Muscle of leg (tissue), 11 donors: ENCODE results near the gene WIPF3. TPM values are rescaled to one million over a fixed set of nuclear protein-coding genes. Genes with fewer than 3 reads are reported as not detected.
"Not testable (repeated sequence)": the region's sequence is repeated elsewhere in the genome, so short reads cannot be mapped to it uniquely, and the experiment has no call there.

ENCODE experiments used
- DNase-seq: peaks from one replicate; pipeline ENCODE4 v3.0.0; 2013
- H3K27ac ChIP-seq: one replicate; pipeline ENCODE4 v1.5.1; 2013; ENCODE audit warnings: mild to moderate bottlenecking, low read length, control low read depth
- H3K27me3 ChIP-seq: one replicate; pipeline ENCODE4 v1.6.1; 2013; ENCODE audit warnings: low read length; ENCODE audit not compliant: control insufficient read depth, insufficient read depth
- H3K36me3 ChIP-seq: one replicate; pipeline ENCODE4 v1.6.1; 2013; ENCODE audit warnings: low read length; ENCODE audit not compliant: control insufficient read depth, insufficient read depth
- H3K4me1 ChIP-seq: one replicate; pipeline ENCODE4 v1.6.1; 2013; ENCODE audit warnings: low read length; ENCODE audit not compliant: control insufficient read depth, insufficient read depth
- H3K4me3 ChIP-seq: one replicate; pipeline ENCODE4 v1.5.1; 2013; ENCODE audit warnings: low read length, control low read depth
- H3K9me3 ChIP-seq: replicated peaks from 2 replicates; pipeline ENCODE4 v1.6.1; 2013; ENCODE audit warnings: low read depth, low read length; ENCODE audit not compliant: control insufficient read depth
- WGBS: methylation state at CpG from one replicate; pipeline ENCODE4 v1.1.5; 2013; ENCODE audit warnings: missing lambda C conversion rate; ENCODE audit not compliant: insufficient coverage; 5-methylcytosine and 5-hydroxymethylcytosine counted together
- polyA plus RNA-seq, 8 donors: library from polyadenylated mRNA; unstranded; fragments of 120-200 nt; gene quantifications; one replicate each; pipeline versions ENCODE4 v1.2.1 to v1.2.3, GENCODE V29; 2013; ENCODE audit warnings: inconsistent platforms in 1 of 8, low replicate concordance in 1 of 8; ENCODE audit not compliant: insufficient read length in 8 of 8, insufficient read depth in 1 of 8
- total RNA-seq: library from RNA; stranded (reverse); fragments of 120-200 nt; gene quantifications from one replicate; pipeline ENCODE4 v1.2.4, GENCODE V29; 2013

Gene WIPF3
- total and polyA plus RNA-seq, 9 donors, result 6.1 to 30.7 (median 17.7) TPM

DNA sequence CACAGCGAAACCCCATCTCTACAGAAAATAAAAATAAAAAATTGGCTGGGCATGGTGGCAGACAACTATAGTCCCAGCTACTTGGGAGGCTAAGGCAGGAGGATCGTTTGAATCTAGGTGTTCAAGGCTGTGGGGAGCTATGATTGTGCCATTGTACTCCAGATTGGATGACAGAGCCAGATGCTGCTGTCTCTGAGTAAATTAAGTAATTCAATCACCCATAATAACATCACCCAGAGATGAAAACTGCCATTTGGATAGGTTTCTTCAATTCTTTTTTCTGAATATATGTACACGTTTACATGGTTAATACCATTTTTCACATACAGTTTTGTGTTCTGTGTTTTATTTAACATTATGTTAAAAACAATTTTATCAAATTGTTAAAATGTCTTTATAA lies 79.3 kb downstream of the WIPF3 start:
- no peak for DNase-seq
- peaks cover 17% of the 10 kb centered on the region for H3K4me1 ChIP-seq
- H3K36me3 ChIP-seq, result peaks cover 8% of the 10 kb centered on the region
- H3K27ac ChIP-seq, result no peak overlapping the region
- H3K4me3 ChIP-seq, result no peak overlapping the region
- H3K9me3 ChIP-seq, result no peaks in the 10 kb centered on the region
- no CpG with 5 or more reads among the region's 3 CpGs for WGBS
- H3K27me3 ChIP-seq, result peaks cover 5% of the 10 kb centered on the region

DNA sequence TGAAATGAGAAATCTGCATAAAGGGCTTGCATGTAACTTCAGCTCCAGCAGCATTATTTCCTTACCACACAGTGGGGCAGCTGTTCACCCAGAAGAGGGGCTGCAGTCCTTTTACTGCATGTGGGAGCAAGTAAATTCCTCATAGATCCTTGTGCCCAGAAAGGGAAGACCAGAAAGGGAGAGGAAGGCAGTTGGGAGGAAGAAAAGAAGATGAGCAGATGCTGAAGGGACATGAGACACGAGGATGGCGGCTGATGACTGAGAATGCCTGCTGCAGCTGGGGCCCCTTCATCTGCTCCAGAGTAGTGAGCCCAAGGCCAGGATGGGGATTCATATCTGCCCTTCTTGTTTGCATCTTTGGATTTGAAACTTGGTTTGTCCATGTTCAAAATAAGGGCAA lies 80.5 kb downstream of the WIPF3 start:
- WGBS, result 100% methylated on average over 2 of the region's 2 CpGs
- H3K27me3 ChIP-seq, result peaks cover 5% of the 10 kb centered on the region
- H3K4me3 ChIP-seq, result no peak overlapping the region
- peaks cover 12% of the 10 kb centered on the region for H3K4me1 ChIP-seq
- H3K27ac ChIP-seq, result no peak overlapping the region
- peaks cover 6% of the 10 kb centered on the region for H3K36me3 ChIP-seq
- DNase-seq, result no peak
- no peaks in the 10 kb centered on the region for H3K9me3 ChIP-seq

DNA sequence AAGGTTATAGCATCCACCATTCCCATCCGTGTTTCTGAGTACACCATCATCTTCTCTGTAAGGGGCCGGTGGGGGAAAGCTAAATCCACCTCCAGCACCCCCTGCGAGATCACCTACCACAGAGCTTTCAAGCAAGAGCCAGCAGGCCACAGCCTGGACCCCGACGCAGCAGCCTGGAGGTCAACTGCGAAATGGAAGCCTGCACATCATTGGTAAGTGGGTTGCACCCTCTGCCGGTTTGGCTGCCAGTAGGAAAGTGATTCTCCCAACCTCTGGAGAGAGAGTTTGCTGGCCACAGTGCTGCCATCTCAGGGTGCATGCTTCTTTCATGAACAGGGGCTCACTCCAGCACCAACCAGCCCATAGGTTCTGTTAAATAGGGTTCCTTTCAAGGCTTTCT lies 81.7 kb downstream of the WIPF3 start:
- peaks cover 5% of the 10 kb centered on the region for H3K27me3 ChIP-seq
- DNase-seq, result no peak
- no peak overlapping the region for H3K27ac ChIP-seq
- peaks cover 12% of the 10 kb centered on the region for H3K4me1 ChIP-seq
- H3K9me3 ChIP-seq, result no peaks in the 10 kb centered on the region
- H3K4me3 ChIP-seq, result no peak overlapping the region
- 90% methylated on average over 2 of the region's 7 CpGs for WGBS
- H3K36me3 ChIP-seq, result peaks cover 11% of the 10 kb centered on the region

DNA sequence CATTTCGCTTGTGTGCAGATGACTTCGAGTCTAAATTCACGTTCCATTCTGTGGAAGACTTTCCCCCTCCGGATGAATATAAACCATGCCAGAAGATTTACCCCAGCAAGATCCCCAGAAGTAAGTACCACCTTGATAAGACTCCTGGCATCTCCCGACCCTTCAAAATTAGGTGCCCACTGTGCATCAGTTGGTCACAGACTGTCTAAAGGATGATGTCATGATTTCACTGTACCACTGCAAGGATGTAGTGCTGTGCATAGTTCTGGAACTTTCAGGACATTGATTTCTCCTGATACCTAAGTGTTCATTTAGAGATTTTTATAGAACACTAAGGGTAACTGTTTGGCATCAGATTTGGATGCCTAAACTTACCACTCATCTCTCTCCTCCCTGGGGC lies 83.0 kb downstream of the WIPF3 start:
- H3K4me1 ChIP-seq, result peaks cover 7% of the 10 kb centered on the region
- DNase-seq, result no peak
- H3K27me3 ChIP-seq, result no peaks in the 10 kb centered on the region
- 28% methylated on average over 3 of the region's 5 CpGs for WGBS
- no peaks in the 10 kb centered on the region for H3K9me3 ChIP-seq
- peaks cover 11% of the 10 kb centered on the region for H3K36me3 ChIP-seq
- no peak overlapping the region for H3K4me3 ChIP-seq
- H3K27ac ChIP-seq, result no peak overlapping the region

DNA sequence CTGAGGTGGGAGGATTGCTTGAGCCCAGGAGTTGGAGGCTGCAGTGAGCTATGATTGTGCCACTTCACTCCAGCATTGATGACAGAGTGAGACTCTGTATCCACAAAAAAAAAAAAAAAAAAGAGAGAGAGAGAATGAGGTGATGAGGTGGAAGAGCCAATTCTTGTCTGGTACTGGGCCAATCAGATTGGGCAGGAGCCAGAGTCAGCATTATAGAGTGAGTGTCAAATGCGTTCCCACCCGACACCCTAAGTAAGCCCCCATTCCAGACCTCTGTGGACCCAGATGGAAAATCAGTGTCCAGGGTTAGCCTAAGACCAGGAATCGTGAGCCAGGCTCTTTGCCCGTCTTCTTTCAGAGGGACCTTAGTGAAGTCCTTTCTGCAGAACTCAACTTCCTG lies 83.9 kb downstream of the WIPF3 start:
- 46% methylated on average over 2 of the region's 4 CpGs for WGBS
- H3K4me1 ChIP-seq, result no peaks in the 10 kb centered on the region
- H3K27ac ChIP-seq, result no peak overlapping the region
- no peaks in the 10 kb centered on the region for H3K27me3 ChIP-seq
- H3K4me3 ChIP-seq, result no peak overlapping the region
- DNase-seq, result no peak
- peaks cover 11% of the 10 kb centered on the region for H3K36me3 ChIP-seq
- no peaks in the 10 kb centered on the region for H3K9me3 ChIP-seq

DNA sequence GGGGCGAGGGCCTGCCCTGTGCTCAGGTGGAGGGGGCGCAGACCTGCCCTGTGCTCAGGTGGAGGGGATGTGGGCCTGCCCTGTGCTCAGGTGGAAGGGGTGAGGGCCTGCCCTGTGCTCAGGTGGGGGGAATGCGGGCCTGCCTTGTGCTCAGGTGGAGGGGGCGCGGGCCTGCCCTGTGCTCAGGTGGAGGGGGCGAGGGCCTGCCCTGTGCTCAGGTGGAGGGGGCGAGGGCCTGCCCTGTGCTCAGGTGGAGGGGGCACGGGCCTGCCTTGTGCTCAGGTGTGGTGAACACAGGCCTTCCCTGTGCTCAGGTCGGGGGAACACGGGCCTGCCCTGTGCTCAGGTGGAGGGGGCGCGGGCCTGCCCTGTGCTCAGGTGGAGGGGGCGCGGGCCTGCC lies 84.5 kb downstream of the WIPF3 start:
- 94% methylated on average over 5 of the region's 14 CpGs for WGBS
- not testable (repeated sequence) for H3K4me3 ChIP-seq, DNase-seq, H3K27ac ChIP-seq, H3K4me1 ChIP-seq, H3K9me3 ChIP-seq, H3K27me3 ChIP-seq
- peaks cover 11% of the 10 kb centered on the region for H3K36me3 ChIP-seq

DNA sequence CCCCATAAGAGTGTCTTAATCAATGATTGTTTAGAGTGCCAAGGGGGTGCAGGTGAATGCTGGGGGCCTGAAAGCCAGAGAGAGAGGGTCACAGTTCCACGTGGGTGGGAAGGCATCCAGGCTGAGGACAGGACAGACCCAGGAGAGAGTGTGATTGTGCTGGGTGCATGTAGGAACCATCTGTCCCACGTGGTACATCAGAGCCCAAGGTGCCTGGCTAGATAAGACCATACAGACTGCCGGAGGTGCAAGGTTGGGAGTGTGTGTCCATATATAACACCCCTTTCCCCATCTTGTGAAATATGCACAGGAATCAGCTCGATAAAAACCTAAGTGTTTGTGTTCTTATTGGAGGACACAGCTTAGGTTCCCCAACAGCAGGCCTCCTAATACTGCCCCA lies 85.5 kb downstream of the WIPF3 start:
- DNase-seq, result no peak
- H3K9me3 ChIP-seq, result peaks cover under 1% of the 10 kb centered on the region
- peaks cover 11% of the 10 kb centered on the region for H3K36me3 ChIP-seq
- H3K27ac ChIP-seq, result no peak overlapping the region
- no peaks in the 10 kb centered on the region for H3K27me3 ChIP-seq
- 83% methylated on average over 1 of the region's 4 CpGs for WGBS
- H3K4me1 ChIP-seq, result no peaks in the 10 kb centered on the region
- H3K4me3 ChIP-seq, result no peak overlapping the region

DNA sequence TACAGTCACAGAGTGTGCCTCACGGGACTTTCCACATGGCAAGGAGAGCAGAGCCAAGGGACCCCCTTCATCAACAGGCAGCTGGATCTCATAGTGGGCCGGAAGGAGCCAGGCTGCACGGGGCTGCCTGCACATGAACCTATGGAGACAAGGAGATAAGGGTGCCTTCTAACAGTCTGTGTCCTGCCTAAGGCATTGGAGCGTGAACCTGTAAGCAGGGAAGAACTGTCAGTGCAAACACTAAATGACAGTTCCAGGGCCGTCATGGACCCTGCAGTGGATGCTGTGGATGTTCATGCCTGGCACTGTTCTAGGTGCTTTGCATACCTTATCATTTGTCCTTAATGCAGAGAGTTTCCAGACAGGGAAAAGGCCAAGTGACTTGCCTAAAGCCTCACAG lies 85.9 kb downstream of the WIPF3 start:
- H3K27me3 ChIP-seq, result no peaks in the 10 kb centered on the region
- H3K9me3 ChIP-seq, result peaks cover 2% of the 10 kb centered on the region
- peaks cover 11% of the 10 kb centered on the region for H3K36me3 ChIP-seq
- H3K4me1 ChIP-seq, result no peaks in the 10 kb centered on the region
- WGBS, result 73% methylated on average over 5 of the region's 5 CpGs
- no peak for DNase-seq
- no peak overlapping the region for H3K27ac ChIP-seq
- H3K4me3 ChIP-seq, result no peak overlapping the region

DNA sequence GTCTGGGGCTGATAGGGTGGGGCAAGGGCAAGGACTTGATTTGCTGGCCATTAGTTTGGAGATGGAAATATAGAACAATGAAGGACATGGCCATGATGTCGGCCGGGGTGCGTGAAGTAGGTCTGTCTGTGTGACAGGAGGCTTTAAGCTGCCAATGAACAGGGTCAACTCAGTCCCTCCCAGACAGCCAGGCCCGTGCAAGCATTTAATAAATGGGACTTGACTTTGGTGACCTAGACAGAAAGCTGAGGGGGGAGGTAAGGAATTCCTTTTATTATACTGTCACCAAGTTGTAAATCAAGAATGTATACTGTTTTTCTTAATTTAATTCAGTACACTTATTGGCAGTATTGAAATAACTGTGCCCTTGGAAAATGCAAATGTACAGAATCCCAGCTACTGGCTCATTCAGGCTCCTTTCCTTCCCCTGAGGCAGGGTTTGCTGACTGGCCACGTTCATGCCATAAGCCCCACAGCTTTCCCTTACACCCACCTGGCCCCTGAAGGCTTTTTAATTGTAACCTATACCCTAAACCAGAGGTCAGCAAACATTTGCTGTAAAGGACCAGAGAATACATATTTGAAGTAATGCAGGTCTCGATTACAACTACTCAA lies 87.2 kb downstream of the WIPF3 start:
- no peak overlapping the region for H3K27ac ChIP-seq
- H3K27me3 ChIP-seq, result no peaks in the 10 kb centered on the region
- H3K4me1 ChIP-seq, result no peaks in the 10 kb centered on the region
- WGBS, result 61% methylated on average over 4 of the region's 6 CpGs
- DNase-seq, result no peak
- H3K4me3 ChIP-seq, result no peak overlapping the region
- H3K36me3 ChIP-seq, result peaks cover 11% of the 10 kb centered on the region
- peaks cover 2% of the 10 kb centered on the region for H3K9me3 ChIP-seq

DNA sequence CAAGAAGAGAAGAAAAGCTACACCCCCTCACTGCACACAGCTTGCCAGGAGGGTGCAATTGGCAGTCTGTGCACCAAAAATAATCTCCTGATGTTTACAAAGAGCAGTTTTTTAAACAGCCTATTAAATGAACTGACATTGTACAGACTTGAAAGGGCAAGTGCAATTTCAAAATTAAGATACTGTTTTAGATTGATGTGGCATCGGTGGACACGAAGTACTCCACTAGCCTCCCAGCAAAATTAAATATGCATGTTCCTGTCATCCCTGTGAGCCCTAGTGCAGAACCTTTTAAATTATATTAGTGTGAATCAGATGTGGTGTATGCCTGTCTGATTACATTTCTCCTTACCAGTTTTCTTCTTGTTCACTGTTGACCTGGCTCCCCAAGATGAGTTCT lies 87.9 kb downstream of the WIPF3 start:
- Histone ChIP-seq H3K27ac (no peak overlapping the region), H3K9me3 (peaks cover 2% of the 10 kb centered on the region), H3K4me1 (no peaks in the 10 kb centered on the region), H3K27me3 (no peaks in the 10 kb centered on the region), H3K4me3 (no peak overlapping the region), H3K36me3 (peaks cover 6% of the 10 kb centered on the region)
- DNase-seq, result no peak
- no CpG with 5 or more reads among the region's 2 CpGs for WGBS

DNA sequence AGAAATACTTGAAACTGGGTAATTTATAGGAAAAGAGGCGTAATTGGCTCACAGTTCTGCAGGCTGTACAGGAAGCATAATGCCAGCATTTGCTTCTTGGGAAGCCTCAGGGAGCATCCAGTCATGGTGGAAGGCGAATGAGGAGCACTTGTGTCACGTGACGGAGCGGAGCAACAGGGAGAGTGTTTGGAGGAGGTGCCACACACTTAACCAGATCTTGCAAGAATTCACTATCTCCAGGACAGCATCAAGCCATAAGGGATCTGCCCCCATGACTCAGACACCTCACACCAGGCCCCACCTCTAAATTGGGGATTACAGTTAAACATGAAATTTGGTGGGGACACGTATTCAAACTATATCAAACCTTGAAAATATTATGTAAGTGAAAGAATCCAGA lies 89.3 kb downstream of the WIPF3 start:
- no CpG with 5 or more reads among the region's 6 CpGs for WGBS
- Histone ChIP-seq H3K36me3 (peaks cover 6% of the 10 kb centered on the region), H3K9me3 (peaks cover 2% of the 10 kb centered on the region), H3K27me3 (no peaks in the 10 kb centered on the region), H3K4me1 (no peaks in the 10 kb centered on the region), H3K4me3 (no peak overlapping the region), H3K27ac (no peak overlapping the region)
- DNase-seq, result no peak
